K562 (cell line): ENCODE data around the gene TCF7. TPM values are rescaled to one million over a fixed set of nuclear protein-coding genes. Genes with fewer than 3 reads are reported as not detected.

Source experiments
- ATAC-seq: fragments of 200-7000 bp; cut with Tn5 transposase; 3 replicates; pipeline ENCODE4 v1.9.1; 2020; ENCODE audit warnings: moderate library complexity
- BruUV-seq: library from RNA; stranded (reverse); fragments of 400-500 nt; replicated peaks from 2 replicates; lab custom pipeline; 2021; lab: Mats Ljungman, UMichigan
- CTCF ChIA-PET: fragments of 300-600 bp; formaldehyde crosslinking; extraction: SDS; loops from one replicate; lab custom pipeline; 2021; ENCODE audit warnings: low intra/inter-chr PET ratio; lab: Yijun Ruan, JAX
- POLR2A ChIA-PET: fragments of 300-600, 350-650 bp; sonication (Branson Sonifier 250); formaldehyde crosslinking; extraction: SDS; loops from one replicate; lab custom pipeline; 2021; ENCODE audit warnings: antibody characterized with exemption, inconsistent platforms; lab: Yijun Ruan, JAX
- DNase-seq, 4 experiments: peaks; one replicate each; pipeline versions ENCODE4 v3.0.0 to v3.0.0-alpha.2; 2011 to 2018; ENCODE audit warnings: low spot score in 3 of 4, mixed read lengths in 3 of 4; ENCODE audit errors: extremely low read depth in 1 of 4
- FAIRE-seq: peaks from 2 replicates; lab custom pipeline; 2011; peaks lifted over from hg19 to GRCh38; lab: Jason Lieb, UNC
- H2AFZ ChIP-seq: 2 replicates; pipeline ENCODE4 v1.6.0; 2011; ENCODE audit warnings: low read depth, low read length, control low read depth, inconsistent platforms
- H3K27ac ChIP-seq: fragments of 200-600 bp; 3 replicates; pipeline ENCODE4 v1.8.0; 2011; ENCODE audit warnings: low read depth, mild to moderate bottlenecking, control low read depth, inconsistent platforms, low read length, moderate library complexity, mixed read lengths; ENCODE audit errors: extremely low read depth
- H3K27me3 ChIP-seq, 2 experiments: fragments of 300-600 bp in 1 of 2; 2 replicates in 1 of 2; 3 replicates in 1 of 2; pipeline versions ENCODE4 v1.6.0 to v1.8.0; 2011; ENCODE audit warnings: inconsistent platforms in 2 of 2, low read length in 2 of 2, mild to moderate bottlenecking in 1 of 2, mixed read lengths in 1 of 2, moderate library complexity in 1 of 2; ENCODE audit not compliant: control insufficient read depth in 2 of 2, insufficient read depth in 2 of 2
- H3K36me3 ChIP-seq: fragments of 300-600 bp; 3 replicates; pipeline ENCODE4 v1.8.0; 2011; ENCODE audit warnings: mild to moderate bottlenecking, low read length, inconsistent platforms; ENCODE audit not compliant: control insufficient read depth, insufficient read depth
- H3K4me1 ChIP-seq, 2 experiments: fragments of 200-600 bp in 1 of 2; replicated peaks in 1 of 2; 2 replicates in 1 of 2; 3 replicates in 1 of 2; pipeline versions ENCODE4 v1.5.1 to v1.8.0; 2011; ENCODE audit warnings: inconsistent platforms in 2 of 2, low read length in 2 of 2, mild to moderate bottlenecking in 1 of 2, mixed read lengths in 1 of 2, moderate library complexity in 1 of 2; ENCODE audit not compliant: control insufficient read depth in 2 of 2, insufficient read depth in 2 of 2
- H3K4me2 ChIP-seq: 2 replicates; pipeline ENCODE4 v1.6.1; 2011; ENCODE audit warnings: low read length, control low read depth, inconsistent platforms, mixed read lengths; ENCODE audit not compliant: insufficient read depth
- H3K4me3 ChIP-seq: fragments of 200-600 bp; sonication (generic), shearing (Covaris generic); 2 replicates; pipeline ENCODE4 v1.5.1; 2016; ENCODE audit warnings: control low read depth, inconsistent platforms
- H3K79me2 ChIP-seq: fragments of 200-600 bp; 3 replicates; pipeline ENCODE4 v1.8.0; 2011; ENCODE audit warnings: low read length, inconsistent platforms; ENCODE audit not compliant: control insufficient read depth, insufficient read depth
- H3K9ac ChIP-seq, 2 experiments: 2 replicates each; pipeline versions ENCODE4 v1.6.0 to v1.6.1; 2011; ENCODE audit warnings: low read depth in 2 of 2, low read length in 2 of 2, control low read depth in 1 of 2, inconsistent platforms in 1 of 2, mild to moderate bottlenecking in 1 of 2, mixed read lengths in 1 of 2; ENCODE audit not compliant: insufficient read depth in 1 of 2
- H3K9me1 ChIP-seq: one replicate; pipeline ENCODE4 v1.6.0; 2011; ENCODE audit warnings: inconsistent platforms, mild to moderate bottlenecking, low read length, moderate library complexity; ENCODE audit not compliant: control insufficient read depth, insufficient read depth
- H3K9me3 ChIP-seq: replicated peaks from 2 replicates; pipeline ENCODE4 v1.5.1; 2011; ENCODE audit warnings: low read depth, low read length, inconsistent platforms; ENCODE audit not compliant: control insufficient read depth, insufficient read depth
- H4K20me1 ChIP-seq: replicated peaks from 2 replicates; pipeline ENCODE4 v1.6.1; 2011; ENCODE audit warnings: low read length, inconsistent platforms, mixed read lengths; ENCODE audit not compliant: control insufficient read depth, insufficient read depth
- ARHGAP35 ChIP-seq: fragments of 450-650 bp; IDR thresholded peaks from 2 replicates; pipeline ENCODE4 v1.6.1; 2018; ENCODE audit not compliant: partially characterized antibody
- CHAMP1 ChIP-seq: fragments of 450-650 bp; IDR thresholded peaks from 2 replicates; pipeline ENCODE4 v1.6.1; 2016; ENCODE audit warnings: mild to moderate bottlenecking
- CLOCK ChIP-seq: fragments of 250-450 bp; sonication (Bioruptor Pico); IDR thresholded peaks from 2 replicates; pipeline ENCODE4 v1.4.0; 2020; ENCODE audit warnings: mild to moderate bottlenecking, moderate library complexity, borderline replicate concordance
- CTCF ChIP-seq, 3 experiments: IDR thresholded peaks in 2 of 3; conservative IDR thresholded peaks in 1 of 3; 2 replicates each; pipeline ENCODE4 v1.5.1; 2011 to 2012; ENCODE audit warnings: low read length in 3 of 3, mild to moderate bottlenecking in 3 of 3, control low read depth in 2 of 3, improper control_type of control experiment in 1 of 3, inconsistent platforms in 1 of 3, low read depth in 1 of 3, mixed read lengths in 1 of 3, moderate library complexity in 1 of 3; ENCODE audit not compliant: insufficient read depth in 2 of 3
- GTF2F1 ChIP-seq: IDR thresholded peaks from 2 replicates; pipeline ENCODE4 v1.6.1; 2011; ENCODE audit warnings: low read depth, low read length, improper control_type of control experiment
- SIRT6 ChIP-seq: IDR thresholded peaks from one replicate; pipeline ENCODE4 v1.6.1; 2012; ENCODE audit warnings: low read depth, mild to moderate bottlenecking, control low read depth, inconsistent platforms, low read length, moderate library complexity
- SMAD3 ChIP-seq: fragments of 450-650 bp; formaldehyde crosslinking; conservative IDR thresholded peaks from 2 replicates; pipeline ENCODE4 v1.4.0; 2020; ENCODE audit warnings: mild to moderate bottlenecking
- SNAPC5 ChIP-seq: fragments of 250-450 bp; sonication (Bioruptor Pico); IDR thresholded peaks from 2 replicates; pipeline ENCODE4 v1.8.0; 2021; ENCODE audit warnings: moderate library complexity, mild to moderate bottlenecking, inconsistent platforms
- SRSF9 ChIP-seq: fragments of 200-400 bp; formaldehyde crosslinking; IDR thresholded peaks from 2 replicates; pipeline ENCODE4 v1.6.1; 2017; ENCODE audit warnings: low read depth, low read length, borderline replicate concordance
- TSC22D4 ChIP-seq: fragments of 450-650 bp; IDR thresholded peaks from 2 replicates; pipeline ENCODE4 v1.6.1; 2016; ENCODE audit warnings: missing genetic modification characterization, missing biosample characterization, control low read depth
- WGBS: fragments of 100-300 bp; shearing (Covaris generic); methylation state at CpG from one replicate; pipeline ENCODE4 v1.1.6; 2016; ENCODE audit warnings: low coverage, mixed read lengths; ENCODE audit not compliant: insufficient coverage; ENCODE audit errors: missing lambda C conversion rate; 5-methylcytosine and 5-hydroxymethylcytosine counted together
- in situ Hi-C: fragments of 300-500 bp; cut with MboI; formaldehyde crosslinking; loops from 4 replicates; pipeline ENCODE4 v1.15.0; 2018; ENCODE audit warnings: inconsistent platforms, mixed read lengths
- intact Hi-C: fragments of 100-400 bp; cut with micrococcal nuclease; formaldehyde crosslinking; loops from 2 replicates; pipeline ENCODE4 v1.14.2; 2022
- polyA plus RNA-seq, 8 experiments: library from polyadenylated mRNA; depleted of rRNA in 4 of 8; stranded (reverse) in 5 of 8; unstranded in 3 of 8; fragments of >200 nt; fragmentation: Nextera tagmentation in 2 of 8; fragmentation: Illumina TruSeq in 1 of 8; extraction: Ambion mirVana in 2 of 8; extraction: Trizol in 1 of 8; gene quantifications; 2 replicates each; pipeline versions ENCODE4 v1.2.1 to v1.2.3, GENCODE V29; 2011 to 2014; ENCODE audit warnings: inconsistent platforms in 1 of 8, missing spikeins in 1 of 8
- total RNA-seq, 7 experiments: library from RNA; depleted of rRNA in 6 of 7; stranded (reverse); fragments of >200 nt in 6 of 7; fragmentation: Illumina TruSeq in 2 of 7; extraction: Trizol in 2 of 7; gene quantifications; 2 replicates each; pipeline versions ENCODE4 v1.2.1 to v1.2.3, GENCODE V29; 2011 to 2021; ENCODE audit warnings: low replicate concordance in 1 of 7

Gene TCF7
- total and polyA plus RNA-seq, 9 of the 15 experiments (the other 6 are each of a cell fraction or from before 2014, with no cell fraction given) = 1.6 to 14.9 (median 4.2) TPM

GRCh38 chr5:134088994-134089560, 25.4 kb upstream of the TCF7 start:
- in situ Hi-C loops (no loop called here), intact Hi-C loops (no loop called here)
- no peaks in the 10 kb centered on the region for H3K9me1 ChIP-seq
- TF ChIP-seq GTF2F1 (no peak), SMAD3 (CRISPR knock-in tag) (no peak), CLOCK (CRISPR knock-in tag) (no peak), ARHGAP35 (no peak), CTCF (IDR thresholded peaks at IDR 0.05 in 2 of 3, conservative IDR thresholded peaks at IDR 0.05 in 1 of 3; ENCODE audit: insufficient read depth in 2 of 3, low read depth in 1 of 3, low read length in 3 of 3) (no peak), TSC22D4 (tag) (no peak), SNAPC5 (no peak), CHAMP1 (no peak), SIRT6 (no peak), SRSF9 (no peak)
- H3K4me2 ChIP-seq = no peak overlapping the region
- no peak overlapping the region for H2AFZ ChIP-seq
- no peaks in the 10 kb centered on the region for H3K4me1 ChIP-seq
- no peak overlapping the region for H3K4me3 ChIP-seq
- no peak for DNase-seq
- 9% methylated on average over 5 of the region's 5 CpGs for WGBS
- H3K27me3 ChIP-seq = peaks cover 14 to 55% of the 10 kb centered on the region in 2 experiments; a peak in 4 of 5 replicates
- no peak for ATAC-seq
- no peak overlapping the region for H3K9ac ChIP-seq
- H3K36me3 ChIP-seq = no peaks in the 10 kb centered on the region
- ChIA-PET POLR2A (interaction anchor here (0.6 to 1.4 kb wide), 4 partner anchors 9 to 22 kb away, joined by 3 to 4 read pairs (median 4); no protein-coding TSS in a partner anchor), CTCF (no interaction called here)
- no peaks in the 10 kb centered on the region for H4K20me1 ChIP-seq
- no TSS peak for BruUV-seq
- FAIRE-seq = no peak
- H3K9me3 ChIP-seq = no peaks in the 10 kb centered on the region
- H3K79me2 ChIP-seq = no peaks in the 10 kb centered on the region
- H3K27ac ChIP-seq = no peak overlapping the region
